Mesothelial cell of epicardium (in vitro differentiated cells): ENCODE data around the gene DHRSX. TPM values are rescaled to one million over a fixed set of nuclear protein-coding genes. Genes with fewer than 3 reads are reported as not detected.

ENCODE experiments used
- DNase-seq, 2 experiments: peaks; one replicate each; pipeline ENCODE4 v3.0.0; 2021; ENCODE audit warnings: low spot score in 2 of 2; ENCODE audit not compliant: unreplicated experiment in 2 of 2
- H3K27ac Mint-ChIP-seq: 2 replicates; pipeline ENCODE4 v1.8.0; 2021; ENCODE audit warnings: mixed read lengths
- H3K27me3 Mint-ChIP-seq: 2 replicates; pipeline ENCODE4 v1.8.0; 2021; ENCODE audit warnings: low read depth, mixed read lengths
- H3K36me3 Mint-ChIP-seq: 2 replicates; pipeline ENCODE4 v1.8.0; 2021; ENCODE audit warnings: mixed read lengths
- H3K4me1 Mint-ChIP-seq: 2 replicates; pipeline ENCODE4 v1.8.0; 2021; ENCODE audit warnings: mixed read lengths
- H3K4me3 Mint-ChIP-seq: 2 replicates; pipeline ENCODE4 v1.8.0; 2021; ENCODE audit warnings: mild to moderate bottlenecking, moderate library complexity, mixed read lengths
- H3K9me3 Mint-ChIP-seq: 2 replicates; pipeline ENCODE4 v1.8.0; 2021; ENCODE audit warnings: mixed read lengths
- CTCF ChIP-seq: fragments of 200-600 bp; sonication (generic); IDR thresholded peaks from one replicate; pipeline ENCODE4 v1.5.0; 2021; ENCODE audit warnings: antibody characterized with exemption; ENCODE audit not compliant: unreplicated experiment
- total RNA-seq: library from RNA; stranded (reverse); gene quantifications from 3 replicates; pipeline ENCODE4 v1.2.1, GENCODE V29; 2021

The DHRSX gene
- total RNA-seq, 1 donor from 2014 or later: 43.5 TPM

- Mint-ChIP-seq H3K36me3 (peaks cover 28% of the 10 kb centered on the region), H3K4me3 (no peak overlapping the region), H3K27me3 (no peaks in the 10 kb centered on the region), H3K4me1 (peaks cover 17% of the 10 kb centered on the region), H3K9me3 (peaks cover 21% of the 10 kb centered on the region), H3K27ac (peak overlapping the region; percentile 72)
- TF ChIP-seq CTCF: no peak
- no peak for DNase-seq
These were observed 50.1 kb downstream of the DHRSX start for GRCh38 chrX:2450681-2451080.

GRCh38 chrX:2449135-2449886 is 51.5 kb downstream of the DHRSX start:
- Mint-ChIP-seq H3K4me3 (no peak overlapping the region), H3K27me3 (no peaks in the 10 kb centered on the region), H3K4me1 (peaks cover 17% of the 10 kb centered on the region), H3K27ac (peak overlapping the region; percentile 72), H3K9me3 (peaks cover 21% of the 10 kb centered on the region), H3K36me3 (peaks cover 27% of the 10 kb centered on the region)
- DNase-seq: no peak
- TF ChIP-seq CTCF: no peak

GRCh38 chrX:2447484-2447883 is 53.3 kb downstream of the DHRSX start:
- no peak overlapping the region for H3K27ac Mint-ChIP-seq
- H3K9me3 Mint-ChIP-seq: peaks cover 15% of the 10 kb centered on the region
- H3K27me3 Mint-ChIP-seq: no peaks in the 10 kb centered on the region
- H3K4me1 Mint-ChIP-seq: peaks cover 17% of the 10 kb centered on the region
- no peak for DNase-seq
- H3K36me3 Mint-ChIP-seq: peaks cover 24% of the 10 kb centered on the region
- no peak for TF ChIP-seq CTCF
- no peak overlapping the region for H3K4me3 Mint-ChIP-seq

- H3K9me3 Mint-ChIP-seq: peaks cover 14% of the 10 kb centered on the region
- no peaks in the 10 kb centered on the region for H3K27me3 Mint-ChIP-seq
- H3K4me3 Mint-ChIP-seq: no peak overlapping the region
- peaks cover 16% of the 10 kb centered on the region for H3K4me1 Mint-ChIP-seq
- H3K36me3 Mint-ChIP-seq: peaks cover 22% of the 10 kb centered on the region
- DNase-seq: no peak
- no peak for TF ChIP-seq CTCF
- no peak overlapping the region for H3K27ac Mint-ChIP-seq
These were observed 54.0 kb downstream of the DHRSX start for GRCh38 chrX:2446815-2447214.

- Mint-ChIP-seq H3K4me3 (no peak overlapping the region), H3K36me3 (peaks cover 27% of the 10 kb centered on the region), H3K4me1 (peaks cover 7% of the 10 kb centered on the region), H3K27me3 (no peaks in the 10 kb centered on the region), H3K9me3 (peaks cover 17% of the 10 kb centered on the region), H3K27ac (no peak overlapping the region)
- no peak for DNase-seq
- no peak for TF ChIP-seq CTCF
These were observed 54.8 kb downstream of the DHRSX start for GRCh38 chrX:2445662-2446623.
